H1 (cell line): ENCODE data around the gene WASF3. TPM values are rescaled to one million over a fixed set of nuclear protein-coding genes. Genes with fewer than 3 reads are reported as not detected.

Source experiments
- BCL11A ChIP-seq, 2 experiments: IDR thresholded peaks; one replicate each; pipeline ENCODE4 v1.6.1; 2011; ENCODE audit warnings: low read depth in 2 of 2, low read length in 2 of 2, mild to moderate bottlenecking in 2 of 2
- CBX5 ChIP-seq: fragments of 300-800, 300-1000 bp; sonication (generic); IDR thresholded peaks from 2 replicates; pipeline ENCODE4 v1.7.1; 2016; ENCODE audit warnings: antibody characterized with exemption, low read length, low read depth
- CEBPB ChIP-seq: IDR thresholded peaks from 2 replicates; pipeline ENCODE4 v1.6.1; 2012; ENCODE audit warnings: low read depth, low read length
- CHD7 ChIP-seq: fragments of 300-600 bp; sonication (generic); IDR thresholded peaks from 2 replicates; pipeline ENCODE4 v1.7.1; 2012; ENCODE audit warnings: low read length, moderate library complexity, mild to moderate bottlenecking, inconsistent platforms; ENCODE audit not compliant: insufficient replicate concordance
- CTCF ChIP-seq, 3 experiments: IDR thresholded peaks; 1 replicate in 2 of 3; 2 replicates in 1 of 3; pipeline versions ENCODE4 v1.5.1 to v1.6.1; 2011; ENCODE audit warnings: low read length in 3 of 3, mild to moderate bottlenecking in 3 of 3, inconsistent platforms in 2 of 3, low read depth in 1 of 3, moderate library complexity in 1 of 3; ENCODE audit not compliant: insufficient read depth in 1 of 3; ENCODE audit errors: control extremely low read depth in 1 of 3
- MAX ChIP-seq: IDR thresholded peaks from 2 replicates; pipeline ENCODE4 v1.6.1; 2012; ENCODE audit warnings: inconsistent platforms
- TAF7 ChIP-seq: optimal IDR thresholded peaks from 2 replicates; pipeline ENCODE3; 2011; ENCODE audit warnings: low read depth, mild to moderate bottlenecking, inconsistent platforms, low read length, moderate library complexity, borderline replicate concordance
- polyA plus RNA-seq, 7 experiments: library from polyadenylated mRNA; depleted of rRNA in 3 of 7; stranded (reverse) in 5 of 7; unstranded in 2 of 7; fragments of >200 nt in 5 of 7; fragments of 200-250 nt in 2 of 7; gene quantifications; 1 replicate in 5 of 7; 2 replicates in 1 of 7; 4 replicates in 1 of 7; pipeline versions ENCODE4 v1.2.1 to v1.2.3, GENCODE V29; 2011 to 2013; ENCODE audit warnings: missing spikeins in 2 of 7, mixed read lengths in 2 of 7
- total RNA-seq: library from RNA; stranded (reverse); fragmentation: NEBNext Ultra II Directional; extraction: Animal tissue kit (Norgen Biotek cat#: 25700); gene quantifications from 2 replicates; pipeline ENCODE4 v1.2.1, GENCODE V29; 2021

WASF3 gene
- total and polyA plus RNA-seq, 2 of the 8 experiments (the other 6 are each of a cell fraction or from before 2014, with no cell fraction given) = 18.7 to 39.8 TPM

GRCh38 chr13:26557393-26558073 lies at the start of gene WASF3 (continued):
- TF ChIP-seq MAX (peak; percentile 57), CEBPB (no peak), CHD7 (no peak), CBX5 (no peak), TAF7 (no peak), CTCF (IDR thresholded peaks at IDR 0.05; ENCODE audit: control extremely low read depth in 1 of 3, insufficient read depth in 1 of 3, low read depth in 1 of 3, low read length in 3 of 3) (no peak), BCL11A (IDR thresholded peaks at IDR 0.05; ENCODE audit: low read depth in 2 of 2, low read length in 2 of 2) (no peak)
